ENCODE results near the gene AMPD3. TPM values are rescaled to one million over a fixed set of nuclear protein-coding genes. Genes with fewer than 3 reads are reported as not detected.

AMPD3 gene
- total RNA-seq, 1 donor from 2014 or later, result 18.3 TPM

Other genes with a start within 250 kb of the AMPD3 start
- gene SBF2, start 161.0 kb upstream of the AMPD3 start, total RNA-seq, result 7.1 and 9.1 TPM in 2 replicates
- 5.1 and 7.4 TPM in 2 replicates for gene ADM, start 150.2 kb upstream of the AMPD3 start, total RNA-seq
- gene RNF141, start 85.9 kb downstream of the AMPD3 start, total RNA-seq, result 14.3 and 15.4 TPM in 2 replicates
- gene LYVE1, start 113.4 kb downstream of the AMPD3 start, total RNA-seq, result not detected in 2 replicates
- gene IRAG1, start 238.5 kb downstream of the AMPD3 start, total RNA-seq, result not detected in 2 replicates

All from activated CD4-positive, alpha-beta T cell treated with anti-CD3 and anti-CD28 coated beads, Interleukin-2, amount 10 ng/mL, durations not matched to agents 24 days and 14 days (primary cell).